ENCODE measurements around the gene DDX50.
"Not testable (repeated sequence)": the region's sequence is repeated elsewhere in the genome, so short reads cannot be mapped to it uniquely, and the experiment has no call there.

DDX50 gene

GRCh38 chr10:68901105-68901927, at the start of gene DDX50:
DDX50 (plus strand) TSS chr10:68901315; CDS start chr10:68901385, 70 bp downstream.
- DNase-seq (ENCODE audit: low read depth, low spot score) = peak; percentile 94
- peak within 1 kb of the TSS; percentile 82 for H3K27ac ChIP-seq

DNA sequence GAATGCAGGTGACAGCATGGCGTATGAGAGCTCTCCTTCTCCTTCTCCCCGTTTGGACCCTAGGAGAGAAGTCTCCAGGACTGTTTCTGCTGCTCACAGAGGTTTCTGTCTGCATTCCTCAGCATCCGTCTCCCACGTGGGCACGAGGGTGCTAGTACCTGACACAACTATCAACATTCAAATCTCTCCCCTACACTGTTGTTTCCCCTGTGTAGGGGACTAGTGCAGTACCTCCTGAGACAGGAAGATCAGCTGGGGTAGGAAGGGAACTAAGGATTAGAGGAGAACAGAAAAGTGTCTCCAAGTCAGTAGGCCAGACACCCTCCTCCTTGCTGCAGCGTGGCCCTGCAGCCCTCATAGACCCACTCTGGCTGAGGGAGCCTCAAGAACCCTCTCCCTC, 44.8 kb upstream of the DDX50 start:
- H3K27ac ChIP-seq = no peak overlapping the region
- no peak for DNase-seq (ENCODE audit: low read depth, low spot score)

GRCh38 chr10:68857005-68857404, 44.1 kb upstream of the DDX50 start:
- no peak for DNase-seq (ENCODE audit: low read depth, low spot score)

DNA sequence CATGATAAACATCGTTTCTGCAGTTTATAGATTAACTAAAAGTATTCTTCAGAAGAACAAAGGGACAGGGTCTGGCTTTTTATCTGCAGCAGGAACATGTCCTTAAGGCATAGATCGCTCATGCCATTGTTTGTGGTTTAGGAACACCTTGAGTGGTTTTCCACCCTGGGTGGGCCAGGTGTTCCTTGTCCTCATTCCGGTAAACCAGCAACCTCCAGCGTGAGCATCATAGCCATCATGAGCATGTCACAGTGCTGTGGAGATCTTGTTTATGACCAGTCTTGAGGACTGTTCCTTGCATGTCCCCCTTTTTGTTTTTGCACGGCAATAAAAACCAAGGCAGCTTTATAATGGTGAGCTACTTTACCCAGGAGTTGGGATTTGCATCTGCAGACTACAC, 39.9 kb upstream of the DDX50 start:
- no peak for DNase-seq (ENCODE audit: low read depth, low spot score)
- H3K27ac ChIP-seq = no peak overlapping the region

More at GRCh38 chr10:68857005-68857404, 44.1 kb upstream of the DDX50 start:
- H3K27ac ChIP-seq = no peak overlapping the region

GRCh38 chr10:68864611-68865010, 36.5 kb upstream of the DDX50 start:
- DNase-seq (ENCODE audit: low read depth, low spot score) = no peak
- no peak overlapping the region for H3K27ac ChIP-seq

- not testable (repeated sequence) for DNase-seq (ENCODE audit: low read depth, low spot score); H3K27ac ChIP-seq
These were observed 32.9 kb upstream of the DDX50 start for GRCh38 chr10:68868173-68868572.

DNA sequence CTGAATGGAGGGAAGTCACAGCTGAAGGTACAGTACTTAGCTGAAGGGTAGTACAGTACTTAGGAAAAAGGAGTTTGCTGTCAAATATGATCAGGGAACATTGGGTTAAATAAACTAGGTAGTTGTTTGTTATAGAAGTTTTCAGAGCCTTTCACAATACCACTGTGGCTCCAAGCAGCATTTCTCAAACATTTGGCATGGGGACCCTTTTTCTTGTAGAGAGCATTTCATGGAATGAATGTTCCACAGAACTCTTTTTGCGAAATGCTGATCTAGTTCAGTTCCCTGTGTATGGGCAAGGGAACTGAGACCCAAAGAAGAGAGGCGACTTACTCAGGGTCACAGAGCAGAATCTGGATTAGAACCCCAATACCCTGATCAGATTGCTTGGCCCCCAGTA, 31.5 kb upstream of the DDX50 start:
- no peak for DNase-seq (ENCODE audit: low read depth, low spot score)
- H3K27ac ChIP-seq = no peak overlapping the region

DNA sequence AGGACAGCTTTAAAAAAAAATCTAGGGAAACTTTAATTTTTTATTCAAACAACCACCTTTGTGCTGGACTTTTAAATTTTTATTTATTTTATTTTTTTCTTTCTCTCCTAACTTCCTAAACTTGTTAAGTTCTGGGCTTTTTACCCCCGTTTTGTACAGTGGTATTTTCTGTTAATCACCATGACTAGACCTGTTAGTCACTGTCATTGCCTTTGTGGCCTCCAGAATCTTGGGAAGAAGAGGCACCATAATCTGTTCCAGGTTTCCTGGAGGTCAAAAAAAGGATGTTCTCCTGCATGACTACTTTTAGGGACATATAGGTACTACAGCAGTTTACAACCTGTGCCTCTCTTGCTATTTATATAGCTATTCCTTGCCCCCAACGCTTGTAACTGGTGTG, 31.1 kb upstream of the DDX50 start:
- H3K27ac ChIP-seq = no peak overlapping the region
- DNase-seq (ENCODE audit: low read depth, low spot score) = no peak

DNA sequence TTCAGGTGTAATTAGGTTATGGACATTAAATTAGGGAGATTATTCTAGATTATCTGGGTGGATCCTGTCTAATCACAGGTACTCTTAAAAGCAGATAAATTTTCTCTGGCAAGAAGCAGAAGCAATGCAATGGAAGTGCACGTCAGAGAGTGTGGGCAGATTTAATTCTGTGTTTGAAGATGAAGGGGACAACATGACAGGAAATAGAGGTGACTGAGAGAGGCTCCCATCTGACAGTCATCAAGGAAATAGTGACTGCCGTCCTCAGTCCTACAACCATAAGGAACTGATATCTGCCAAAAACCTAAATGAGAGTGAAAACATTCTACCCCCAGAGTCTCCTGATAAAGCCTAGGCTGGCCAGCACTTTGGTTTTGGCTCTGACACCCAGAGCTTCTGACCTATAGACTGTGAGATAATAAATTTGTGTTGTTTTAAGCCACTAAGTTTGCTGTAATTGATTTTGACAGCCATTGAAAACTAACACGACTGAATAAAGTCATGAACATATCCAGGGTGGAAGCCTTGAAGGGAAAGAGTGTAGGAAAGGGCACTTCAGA, 30.5 kb upstream of the DDX50 start:
- no peak overlapping the region for H3K27ac ChIP-seq
- no peak for DNase-seq (ENCODE audit: low read depth, low spot score)

DNA sequence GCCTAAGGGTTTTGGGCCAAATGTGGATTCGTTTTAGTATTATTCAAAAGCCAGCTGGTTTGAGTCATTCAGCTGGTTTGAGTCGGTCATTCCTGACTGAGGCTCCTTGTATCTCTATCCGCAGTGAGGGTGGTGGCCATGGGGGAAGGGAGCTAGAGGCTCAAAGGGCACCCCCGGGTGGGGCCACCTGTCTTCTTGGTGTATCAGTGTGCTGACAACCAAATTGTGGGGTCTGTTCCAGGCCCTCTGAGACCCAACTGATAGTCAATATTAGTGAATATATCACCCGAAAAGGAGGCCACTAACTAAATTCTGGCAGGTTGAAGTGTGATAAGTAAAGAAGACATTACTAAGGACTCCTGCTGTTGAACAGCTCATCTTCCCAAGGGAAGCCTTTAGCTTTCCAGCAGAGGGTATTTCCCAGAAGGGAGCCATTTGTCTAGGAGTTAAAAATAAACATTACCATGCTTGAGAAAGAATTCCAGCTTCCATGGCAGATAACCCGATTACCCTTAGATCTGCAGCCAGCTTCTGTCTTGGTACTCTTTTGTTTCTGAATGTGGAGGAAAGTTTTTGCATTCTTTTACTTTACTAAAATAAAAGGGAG, 29.9 kb upstream of the DDX50 start:
- no peak overlapping the region for H3K27ac ChIP-seq
- no peak for DNase-seq (ENCODE audit: low read depth, low spot score)

- DNase-seq (ENCODE audit: low read depth, low spot score) = no peak
- no peak overlapping the region for H3K27ac ChIP-seq
These were observed 29.3 kb upstream of the DDX50 start for GRCh38 chr10:68871731-68872342.

- DNase-seq (ENCODE audit: low read depth, low spot score) = no peak
- no peak overlapping the region for H3K27ac ChIP-seq
These were observed 24.6 kb upstream of the DDX50 start for GRCh38 chr10:68876246-68877138.

DNA sequence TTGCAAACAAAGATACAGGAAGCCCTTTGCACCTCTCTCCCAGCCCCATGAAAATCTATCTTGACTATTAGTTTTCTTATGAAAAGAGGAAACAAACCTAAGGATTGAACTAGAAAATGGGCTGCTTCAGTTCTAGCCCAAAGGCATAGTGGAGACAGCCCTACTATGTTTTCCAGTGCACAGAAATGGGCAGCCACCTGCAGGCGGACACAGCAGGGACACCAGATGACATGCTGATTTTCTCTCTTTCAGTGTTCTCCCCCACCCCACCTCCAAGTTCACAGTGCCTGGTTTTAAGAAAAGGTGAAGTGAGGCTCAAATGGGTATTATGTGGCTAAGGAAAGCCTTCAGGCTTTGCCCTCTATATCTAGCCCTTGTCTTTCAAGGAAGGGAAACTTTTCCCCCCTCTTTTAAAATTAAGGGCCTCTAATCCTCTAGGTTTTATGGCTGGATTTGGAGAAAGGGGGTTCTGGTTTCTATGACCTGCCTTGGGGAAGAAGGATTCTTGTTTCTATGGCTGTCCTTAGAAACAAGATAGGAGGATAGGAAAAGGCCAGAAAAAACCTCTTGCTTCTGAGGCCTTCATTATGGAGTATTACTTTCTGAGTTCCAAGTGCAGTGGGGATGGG, 23.5 kb upstream of the DDX50 start:
- DNase-seq (ENCODE audit: low read depth, low spot score) = no peak

GRCh38 chr10:68878496-68878895, 22.6 kb upstream of the DDX50 start:
- no peak overlapping the region for H3K27ac ChIP-seq
- no peak for DNase-seq (ENCODE audit: low read depth, low spot score)

More for the DNA sequence above, 23.5 kb upstream of the DDX50 start:
- no peak overlapping the region for H3K27ac ChIP-seq

DNA sequence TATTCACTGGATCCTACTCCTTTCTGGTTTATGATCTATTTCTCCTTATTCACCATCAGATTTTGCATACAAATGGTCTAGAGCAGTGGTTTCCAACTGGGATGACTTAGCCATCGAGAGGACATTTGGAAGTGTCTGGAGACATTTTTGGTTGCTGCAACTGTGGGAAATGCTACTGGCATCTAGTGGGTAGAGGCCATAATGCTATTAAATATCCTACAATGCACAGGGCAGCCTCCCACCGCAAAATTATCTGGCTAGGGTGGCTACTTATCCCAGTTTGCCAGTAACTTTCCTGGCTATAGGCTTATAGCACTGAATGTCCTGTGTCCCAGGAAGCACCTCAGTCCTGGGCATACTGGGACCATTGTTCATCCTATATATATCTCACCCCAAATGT, 21.5 kb upstream of the DDX50 start:
- no peak for DNase-seq (ENCODE audit: low read depth, low spot score)
- H3K27ac ChIP-seq = no peak overlapping the region

DNA sequence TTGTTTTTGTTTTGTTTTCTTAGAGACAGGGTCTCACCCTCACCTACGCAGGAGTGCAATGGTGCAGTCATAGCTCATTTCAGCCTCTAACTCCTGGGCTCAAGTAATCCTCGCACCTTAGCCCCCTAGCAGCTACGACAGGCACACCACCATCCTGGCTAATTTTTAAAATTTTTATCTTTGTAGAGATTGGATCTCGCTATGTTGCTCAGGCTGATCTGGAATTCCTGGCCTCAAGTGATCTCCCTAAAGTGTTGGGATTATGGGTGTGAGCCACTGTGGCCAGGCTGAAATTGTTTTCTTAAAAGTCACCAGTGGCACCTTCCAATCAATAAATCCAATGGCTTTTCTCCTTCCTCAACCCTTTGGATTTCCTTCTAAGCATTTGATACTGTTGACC, 20.9 kb upstream of the DDX50 start:
- no peak for DNase-seq (ENCODE audit: low read depth, low spot score)
- H3K27ac ChIP-seq = no peak overlapping the region

- no peak overlapping the region for H3K27ac ChIP-seq
- DNase-seq (ENCODE audit: low read depth, low spot score) = no peak
These were observed 6.1 kb upstream of the DDX50 start for GRCh38 chr10:68895041-68895440.

- no peak overlapping the region for H3K27ac ChIP-seq
- no peak for DNase-seq (ENCODE audit: low read depth, low spot score)
These were observed 3.8 kb upstream of the DDX50 start for GRCh38 chr10:68897336-68897741.

DNA sequence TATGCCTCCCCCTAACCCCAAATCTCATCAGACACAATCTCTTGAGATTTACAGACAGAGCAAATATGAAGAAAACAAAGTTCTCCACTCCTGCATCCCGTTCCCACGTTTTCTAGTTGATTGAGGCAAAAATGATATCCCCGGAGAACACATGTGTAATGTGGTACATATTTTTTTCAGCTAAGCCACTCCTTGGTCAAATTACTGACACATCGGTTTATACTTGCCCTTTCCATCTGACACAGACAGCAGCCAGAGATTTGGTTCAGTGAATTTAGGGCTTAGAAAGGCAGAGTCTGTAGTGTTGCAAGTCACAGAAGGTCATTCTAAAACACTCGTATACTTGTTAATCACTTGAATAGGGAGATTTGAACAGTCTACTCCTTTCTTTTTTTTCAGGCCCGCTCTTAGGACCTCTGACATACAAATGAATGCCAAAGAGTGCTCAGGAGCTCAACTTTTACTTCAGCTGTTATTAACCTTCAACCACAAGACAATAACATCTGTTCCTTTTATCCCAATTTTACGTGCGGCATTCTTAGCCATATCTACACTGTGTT, 1.8 kb upstream of the DDX50 start:
- no peak for DNase-seq (ENCODE audit: low read depth, low spot score)
- no peak overlapping the region for H3K27ac ChIP-seq
